PC-9 (cell line): ENCODE data around the gene NCOA5. TPM values are rescaled to one million over a fixed set of nuclear protein-coding genes. Genes with fewer than 3 reads are reported as not detected.

ENCODE experiments used
- Bru-seq: library from RNA; stranded (reverse); fragments of 400-500 nt; gene quantifications from one replicate; lab custom pipeline; 2021; lab: Mats Ljungman, UMichigan
- BruChase-seq, 2 experiments: library from RNA; stranded (reverse); fragments of 400-500 nt; gene quantifications; one replicate each; lab custom pipeline; 2021; lab: Mats Ljungman, UMichigan
- BruUV-seq: library from RNA; stranded (reverse); fragments of 400-500 nt; replicated peaks from 2 replicates; lab custom pipeline; 2021; lab: Mats Ljungman, UMichigan
- CTCF ChIA-PET: fragments of 300-600 bp; sonication (Branson Sonifier 250); formaldehyde crosslinking; loops from one replicate; lab custom pipeline; 2022; ENCODE audit warnings: antibody characterized with exemption; lab: Charles Lee
- POLR2A ChIA-PET: fragments of 300-600 bp; sonication (Branson Sonifier 250); formaldehyde crosslinking; loops from one replicate; lab custom pipeline; 2022; ENCODE audit warnings: antibody characterized with exemption; ENCODE audit not compliant: unreplicated experiment; lab: Charles Lee
- DNase-seq, 2 experiments: peaks; one replicate each; pipeline versions ENCODE4 v3.0.0 to v3.0.0-alpha.2; 2015 to 2022; ENCODE audit warnings: mixed read lengths in 1 of 2
- H2AFZ ChIP-seq: fragments of 200-600 bp; sonication (generic); 2 replicates; pipeline ENCODE4 v1.8.1; 2017; ENCODE audit warnings: antibody characterized with exemption
- H3F3A ChIP-seq: fragments of 200-600 bp; sonication (generic); 2 replicates; pipeline ENCODE4 v1.8.1; 2017; ENCODE audit warnings: antibody characterized with exemption, mild to moderate bottlenecking, low read depth; ENCODE audit not compliant: insufficient read depth
- H3K27ac ChIP-seq: fragments of 200-600 bp; sonication (generic); 2 replicates; pipeline ENCODE4 v1.6.1; 2016; ENCODE audit warnings: mixed run types
- H3K27me3 ChIP-seq: fragments of 200-600 bp; sonication (generic); 2 replicates; pipeline ENCODE4 v1.6.1; 2016; ENCODE audit warnings: low read depth, mixed run types; ENCODE audit not compliant: insufficient read depth
- H3K36me3 ChIP-seq: fragments of 200-600 bp; sonication (generic); 2 replicates; pipeline ENCODE4 v1.6.1; 2016; ENCODE audit warnings: low read depth, mixed run types
- H3K4me1 ChIP-seq: fragments of 200-600 bp; sonication (generic); replicated peaks from 2 replicates; pipeline ENCODE4 v1.6.1; 2016; ENCODE audit warnings: mixed run types; ENCODE audit not compliant: insufficient read depth
- H3K4me2 ChIP-seq: fragments of 200-600 bp; sonication (generic); 2 replicates; pipeline ENCODE4 v1.6.1; 2017; ENCODE audit warnings: mixed run types
- H3K4me3 ChIP-seq: fragments of 200-600 bp; sonication (generic); 2 replicates; pipeline ENCODE4 v1.6.1; 2016; ENCODE audit warnings: mixed run types
- H3K79me2 ChIP-seq: fragments of 200-600 bp; sonication (generic); 2 replicates; pipeline ENCODE4 v1.6.1; 2017; ENCODE audit warnings: low read depth, mixed run types
- H3K9me2 ChIP-seq: fragments of 200-600 bp; sonication (generic); 2 replicates; pipeline ENCODE4 v1.8.1; 2017; ENCODE audit warnings: mild to moderate bottlenecking; ENCODE audit not compliant: insufficient read depth
- H3K9me3 ChIP-seq: fragments of 200-600 bp; sonication (generic); 2 replicates; pipeline ENCODE4 v1.8.1; 2016; ENCODE audit warnings: low read depth; ENCODE audit not compliant: insufficient read depth
- H4K20me1 ChIP-seq: fragments of 200-600 bp; sonication (generic); 2 replicates; pipeline ENCODE4 v1.8.1; 2017; ENCODE audit not compliant: insufficient read depth
- CTCF ChIP-seq: fragments of 200-600 bp; sonication (generic); conservative IDR thresholded peaks from 2 replicates; pipeline ENCODE4 v1.6.1; 2017; ENCODE audit warnings: mixed run types, antibody characterized with exemption, mild to moderate bottlenecking, moderate library complexity
- EZH2 ChIP-seq: fragments of 200-600 bp; sonication (generic); IDR thresholded peaks from 2 replicates; pipeline ENCODE4 v1.8.0; 2017; ENCODE audit warnings: antibody characterized with exemption, low read depth
- intact Hi-C: fragments of 100-400 bp; cut with micrococcal nuclease; formaldehyde crosslinking; loops from one replicate; pipeline ENCODE4 v1.10.0; 2022; ENCODE audit not compliant: unreplicated experiment
- long read RNA-seq: library from polyadenylated mRNA; stranded (forward); transcript quantifications from one replicate; pipeline ENCODE4 v2.0.0, GENCODE V29; 2022
- total RNA-seq: library from RNA; stranded (reverse); gene quantifications from 2 replicates; pipeline ENCODE4 v1.2.3, GENCODE V29; 2021

Gene NCOA5
- total RNA-seq, result 15.8 and 28.1 TPM in 2 replicates
- Bru-seq, nascent RNA, result percentile 96 among the genes with signal in this experiment
- BruChase-seq, experiment 1, labeled RNA remaining after a 2-hour chase, result percentile 94 among the genes with signal in this experiment
- BruChase-seq, experiment 2, labeled RNA remaining after a 6-hour chase, result percentile 91 among the genes with signal in this experiment
- long read RNA-seq, transcript NCOA5-201 (8 exons, 3,220 nt), result major isoform, 8 of 23 reads
- long read RNA-seq, partial matches to known transcripts, result 7 of 23 reads
- long read RNA-seq, other reads (novel, unspliced or antisense), result 8 of 23 reads

DNA sequence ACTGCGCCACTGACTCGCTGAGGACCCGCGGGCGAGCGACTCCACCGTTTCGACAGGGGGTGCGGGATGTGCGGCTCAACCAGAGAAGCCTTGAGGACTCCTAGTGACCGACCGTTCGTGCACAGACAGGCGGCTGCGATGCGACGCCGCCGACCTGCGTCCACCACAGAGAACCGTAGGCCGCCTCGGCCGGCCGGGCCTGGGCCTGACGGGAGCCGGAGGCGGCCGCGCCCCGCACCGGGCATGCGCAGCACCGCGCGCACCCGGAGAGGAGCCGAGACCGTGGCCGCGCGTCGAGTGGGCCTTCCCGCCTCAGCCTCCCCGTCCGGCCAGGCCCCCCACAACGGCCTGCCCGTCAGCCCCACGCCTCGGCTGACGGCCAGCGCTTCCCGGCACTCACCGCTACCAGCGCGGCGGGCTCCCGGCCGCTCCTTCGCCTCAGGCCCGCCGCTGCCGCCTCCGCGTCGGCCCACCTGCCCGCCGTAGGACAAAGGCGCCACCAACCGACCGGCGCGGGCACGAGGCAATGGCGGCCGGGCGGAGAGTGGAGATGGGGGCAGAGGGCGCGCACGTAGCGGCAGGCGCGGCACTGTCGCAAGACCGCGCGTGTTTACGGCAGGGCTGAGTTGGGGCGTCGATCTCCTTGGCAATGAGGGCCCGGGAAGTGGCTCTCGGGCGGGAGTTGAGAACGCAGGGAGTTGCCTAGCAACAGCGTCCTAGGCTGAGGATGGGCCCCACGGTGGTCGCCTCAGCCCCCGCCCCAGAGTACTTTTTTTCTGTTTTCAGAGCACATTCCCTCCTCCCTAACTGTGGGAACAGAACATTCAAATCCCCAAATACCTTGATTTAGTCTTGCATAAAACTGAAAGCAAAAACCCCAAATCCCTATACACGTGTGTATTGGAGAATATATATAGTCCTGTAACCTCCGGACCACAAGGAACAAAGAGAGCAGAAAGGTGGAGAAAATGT lies at the start of gene NCOA5:
NCOA5 (minus strand) TSS at position 546 of the 972 bp plus-strand sequence. CDS start 10,538 bp downstream, outside the sequence.
- peaks cover 43% of the 10 kb centered on the region for H3K4me1 ChIP-seq
- H3F3A ChIP-seq, result peaks cover 14% of the 10 kb centered on the region
- POLR2A ChIA-PET, result no interaction called here
- H3K36me3 ChIP-seq, result no peaks in the 10 kb centered on the region
- H3K9me3 ChIP-seq, result no peaks in the 10 kb centered on the region
- BruUV-seq, result TSS peak; percentile 83
- CTCF ChIA-PET, result interaction anchor here (0.7 kb wide), 2 partner anchors 120 to 716 kb away, joined by 3 to 4 read pairs; no protein-coding TSS in a partner anchor
- no peak; the same call in 1 of the 2 replicates for TF ChIP-seq CTCF
- intact Hi-C loops, result loop anchor here (1.0 to 10.0 kb wide), 4 partner anchors 67 to 295 kb away; partner anchors contain the start of genes DNTTIP1, WFDC3 and ZNF335
- H3K27me3 ChIP-seq, result no peaks in the 10 kb centered on the region
- peak within 1 kb of the TSS; percentile 85 for H3K4me3 ChIP-seq
- H3K79me2 ChIP-seq, result peaks cover 47% of the 10 kb centered on the region
- peak within 1 kb of the TSS; percentile 83 for H3K27ac ChIP-seq
- H3K9me2 ChIP-seq, result no peaks in the 10 kb centered on the region
- peak within 1 kb of the TSS; percentile 71 for H2AFZ ChIP-seq
- DNase-seq, result peak; percentile 86 to 97
- H4K20me1 ChIP-seq, result peaks cover 46% of the 10 kb centered on the region
- peak within 1 kb of the TSS; percentile 88 for H3K4me2 ChIP-seq

- POLR2A ChIA-PET, result no interaction called here
- Histone ChIP-seq H3K4me1 (no peaks in the 10 kb centered on the region), H4K20me1 (no peaks in the 10 kb centered on the region), H3F3A (no peaks in the 10 kb centered on the region), H3K4me2 (no peak overlapping the region), H3K9me3 (no peaks in the 10 kb centered on the region), H3K9me2 (no peaks in the 10 kb centered on the region), H3K27ac (no peak overlapping the region), H3K27me3 (peaks cover 100% of the 10 kb centered on the region), H3K4me3 (no peak overlapping the region), H3K79me2 (no peaks in the 10 kb centered on the region), H2AFZ (no peak overlapping the region), H3K36me3 (no peaks in the 10 kb centered on the region)
- intact Hi-C loops, result no loop called here
- BruUV-seq, result no TSS peak
- DNase-seq, result no peak
- CTCF ChIA-PET, result no interaction called here
- TF ChIP-seq EZH2 (no peak), CTCF (no peak)
Measured at GRCh38 chr20:46139266-46139889, 49.6 kb upstream of the NCOA5 start.

DNA sequence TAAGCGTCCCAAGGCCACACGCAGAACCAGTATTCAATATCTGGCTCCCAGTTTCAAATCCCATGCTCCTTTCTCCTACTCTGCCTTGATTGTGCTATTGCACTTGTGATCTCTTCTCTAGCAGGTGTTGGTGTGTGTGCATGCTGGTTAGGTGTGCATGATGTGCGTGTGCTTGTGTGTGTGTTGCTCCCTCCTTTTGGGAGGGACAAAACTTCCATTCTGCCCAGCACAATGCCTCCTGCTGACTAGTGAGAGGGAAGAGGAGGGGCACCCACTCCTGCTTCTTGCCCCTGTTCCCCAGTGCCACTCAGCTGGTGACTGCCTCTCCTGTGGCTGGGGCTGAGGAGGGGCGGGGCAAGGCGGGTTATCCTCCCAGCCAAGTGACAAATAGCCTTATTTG lies 48.1 kb upstream of the NCOA5 start:
- no peak overlapping the region for H3K27ac ChIP-seq
- ChIA-PET POLR2A (no interaction called here), CTCF (no interaction called here)
- H3K36me3 ChIP-seq, result no peaks in the 10 kb centered on the region
- H3K4me1 ChIP-seq, result no peaks in the 10 kb centered on the region
- H3K4me3 ChIP-seq, result no peak overlapping the region
- no peak overlapping the region for H2AFZ ChIP-seq
- H3K79me2 ChIP-seq, result no peaks in the 10 kb centered on the region
- intact Hi-C loops, result no loop called here
- peaks cover 95% of the 10 kb centered on the region for H3K27me3 ChIP-seq
- H3K4me2 ChIP-seq, result no peak overlapping the region
- no peaks in the 10 kb centered on the region for H3K9me2 ChIP-seq
- TF ChIP-seq CTCF (no peak), EZH2 (no peak)
- DNase-seq, result no peak
- BruUV-seq, result no TSS peak
- no peaks in the 10 kb centered on the region for H3F3A ChIP-seq
- no peaks in the 10 kb centered on the region for H3K9me3 ChIP-seq
- no peaks in the 10 kb centered on the region for H4K20me1 ChIP-seq
